IMR-90 (cell line): Measurements from ENCODE around the gene PCK1.

ENCODE experiments used
- CTCF ChIP-seq: conservative IDR thresholded peaks from 2 replicates; pipeline ENCODE4 v1.5.1; 2012; ENCODE audit warnings: mild to moderate bottlenecking, low read depth, low read length, improper control_type of control experiment
- POLR2A ChIP-seq: IDR thresholded peaks from 2 replicates; pipeline ENCODE4 v1.6.1; 2012; ENCODE audit warnings: mild to moderate bottlenecking, low read depth, low read length
- RAD21 ChIP-seq: IDR thresholded peaks from 2 replicates; pipeline ENCODE4 v1.6.1; 2012; ENCODE audit warnings: low read length, improper control_type of control experiment
- SMC3 ChIP-seq: fragments of 150-350 bp; IDR thresholded peaks from 2 replicates; pipeline ENCODE4 v1.6.1; 2016; ENCODE audit warnings: low read depth, mild to moderate bottlenecking, antibody characterized with exemption, low read length, moderate library complexity

GRCh38 chr20:57536120-57536708, 24.7 kb upstream of the PCK1 start:
- no peak for TF ChIP-seq POLR2A
- no peak for TF ChIP-seq CTCF
- no peak for TF ChIP-seq RAD21
- no peak for TF ChIP-seq SMC3
